T-helper 2 cell (primary cell): ENCODE measurements around the gene SLC1A7.

Experiments
- DNase-seq, 5 experiments: peaks; one replicate each; pipeline versions ENCODE4 v3.0.0 to v3.0.0-alpha.2; 2012 to 2022

SLC1A7 gene

GRCh38 chr1:53114581-53115400 lies 27.6 kb downstream of the SLC1A7 start:
- DNase-seq, result no peak

- DNase-seq, result no peak
Observed at GRCh38 chr1:53114090-53114489, 28.3 kb downstream of the SLC1A7 start.

GRCh38 chr1:53112861-53113260 lies 29.6 kb downstream of the SLC1A7 start:
- DNase-seq, result no peak

- no peak for DNase-seq
Observed at GRCh38 chr1:53112271-53112774, 30.1 kb downstream of the SLC1A7 start.

- no peak for DNase-seq
Observed at GRCh38 chr1:53111693-53112092, 30.7 kb downstream of the SLC1A7 start.

GRCh38 chr1:53111073-53111556 lies 31.3 kb downstream of the SLC1A7 start:
- no peak for DNase-seq

- DNase-seq, result no peak
Observed at GRCh38 chr1:53110370-53111072, 31.9 kb downstream of the SLC1A7 start.

- no peak for DNase-seq
Observed at GRCh38 chr1:53108646-53109580, 33.5 kb downstream of the SLC1A7 start.

- peak in 2 of 5 experiments; percentile 2 to 45 for DNase-seq
Observed at GRCh38 chr1:53107570-53108322, 34.7 kb downstream of the SLC1A7 start.

- DNase-seq, result no peak
Observed at GRCh38 chr1:53107090-53107489, 35.3 kb downstream of the SLC1A7 start.

GRCh38 chr1:53104289-53104913 lies 38.0 kb downstream of the SLC1A7 start:
- no peak for DNase-seq

- no peak for DNase-seq
Observed at GRCh38 chr1:53094533-53094919, 47.9 kb downstream of the SLC1A7 start.

- DNase-seq, result no peak
Observed at GRCh38 chr1:53093778-53094532, 48.5 kb downstream of the SLC1A7 start.

GRCh38 chr1:53093451-53093754 lies 49.0 kb downstream of the SLC1A7 start:
- DNase-seq, result no peak

- DNase-seq, result no peak
Observed at GRCh38 chr1:53092659-53093450, 49.6 kb downstream of the SLC1A7 start.

- DNase-seq, result no peak
Observed at GRCh38 chr1:53091841-53092645, 50.4 kb downstream of the SLC1A7 start.

- no peak for DNase-seq
Observed at GRCh38 chr1:53090227-53091147, 52.0 kb downstream of the SLC1A7 start.
